Measurements from ENCODE around the gene MLX. TPM values are rescaled to one million over a fixed set of nuclear protein-coding genes. Genes with fewer than 3 reads are reported as not detected.

MLX gene
- total RNA-seq, 1 experiment from 2014 or later: 45.3 TPM

Other genes starting within 250 kb of the MLX start
- gene STAT3, start 178.7 kb upstream of the MLX start, total RNA-seq (2021): 82.1 and 83.2 TPM in 2 replicates
- gene CAVIN1, start 143.8 kb upstream of the MLX start, total RNA-seq (2021): 65.2 and 70.0 TPM in 2 replicates
- gene ATP6V0A1, start 108.2 kb upstream of the MLX start, total RNA-seq (2021): 47.8 and 54.1 TPM in 2 replicates
- gene NAGLU, start 30.9 kb upstream of the MLX start, total RNA-seq (2021): 20.4 and 23.5 TPM in 2 replicates
- gene HSD17B1, start 14.2 kb upstream of the MLX start, total RNA-seq (2021): 1.3 and 1.5 TPM in 2 replicates
- gene COASY, start 5.0 kb upstream of the MLX start, total RNA-seq (2021): 81.4 and 84.1 TPM in 2 replicates
- gene PSMC3IP, start 10.6 kb downstream of the MLX start, total RNA-seq (2021): 36.0 and 37.4 TPM in 2 replicates
- 47.3 and 51.1 TPM in 2 replicates for gene RETREG3, start 42.3 kb downstream of the MLX start, total RNA-seq (2021)
- 117 and 122 TPM in 2 replicates for gene TUBG1, start 42.6 kb downstream of the MLX start, total RNA-seq (2021)
- gene TUBG2, start 92.2 kb downstream of the MLX start, total RNA-seq (2021): 20.4 and 22.0 TPM in 2 replicates
- 21.4 and 22.3 TPM in 2 replicates for gene PLEKHH3, start 109.9 kb downstream of the MLX start, total RNA-seq (2021)
- gene CCR10, start 114.7 kb downstream of the MLX start, total RNA-seq (2021): 1.0 TPM in 2 replicates
- 7.5 and 7.7 TPM in 2 replicates for gene CNTNAP1, start 115.4 kb downstream of the MLX start, total RNA-seq (2021)
- gene EZH1, start 177.9 kb downstream of the MLX start, total RNA-seq (2021): 17.9 and 18.6 TPM in 2 replicates
- gene RAMP2, start 194.1 kb downstream of the MLX start, total RNA-seq (2021): 10.9 and 11.7 TPM in 2 replicates
- gene VPS25, start 206.3 kb downstream of the MLX start, total RNA-seq (2021): 111 and 113 TPM in 2 replicates
- 1.9 and 2.6 TPM in 2 replicates for gene WNK4, start 213.5 kb downstream of the MLX start, total RNA-seq (2021)
- gene COA3, start 231.6 kb downstream of the MLX start, total RNA-seq (2021): 74.2 and 76.9 TPM in 2 replicates
- gene CNTD1, start 231.8 kb downstream of the MLX start, total RNA-seq (2021): not detected in 2 replicates